ENCODE data around the gene CTNND2.

- TF ChIP-seq CTCF (IDR thresholded peaks at IDR 0.05) (no peak), EZH2 (IDR thresholded peaks at IDR 0.05) (no peak), EZH2phosphoT487 (IDR thresholded peaks at IDR 0.05) (no peak)
These were observed 406.6 kb downstream of the CTNND2 start for GRCh38 chr5:11497651-11498050.
